ENCODE measurements around the gene NOM1. TPM values are rescaled to one million over a fixed set of nuclear protein-coding genes. Genes with fewer than 3 reads are reported as not detected.
"Not testable (repeated sequence)": the region's sequence is repeated elsewhere in the genome, so short reads cannot be mapped to it uniquely, and the experiment has no call there.

Gene NOM1
- total RNA-seq, 1 donor from 2014 or later: 28.2 TPM

DNA sequence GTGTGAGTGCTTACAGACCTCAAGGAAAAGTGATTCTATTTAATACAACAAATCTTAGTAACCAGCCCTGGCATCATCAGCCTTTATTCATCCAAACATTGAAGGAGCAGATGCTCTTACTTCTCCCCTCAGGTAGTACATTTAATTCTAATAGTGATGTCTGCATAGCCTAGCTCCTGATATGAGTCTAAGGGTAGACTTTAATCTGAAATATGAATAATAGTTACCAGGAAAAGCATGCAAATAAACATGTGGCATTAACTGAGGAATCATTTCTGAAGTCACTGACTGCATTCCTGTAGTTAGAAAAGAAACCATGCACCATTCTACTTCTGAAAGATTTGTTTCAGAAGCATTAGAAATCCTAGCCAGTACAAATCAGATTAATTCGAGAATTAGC lies 30.9 kb upstream of the NOM1 start:
- TF ChIP-seq, protein P1, sequence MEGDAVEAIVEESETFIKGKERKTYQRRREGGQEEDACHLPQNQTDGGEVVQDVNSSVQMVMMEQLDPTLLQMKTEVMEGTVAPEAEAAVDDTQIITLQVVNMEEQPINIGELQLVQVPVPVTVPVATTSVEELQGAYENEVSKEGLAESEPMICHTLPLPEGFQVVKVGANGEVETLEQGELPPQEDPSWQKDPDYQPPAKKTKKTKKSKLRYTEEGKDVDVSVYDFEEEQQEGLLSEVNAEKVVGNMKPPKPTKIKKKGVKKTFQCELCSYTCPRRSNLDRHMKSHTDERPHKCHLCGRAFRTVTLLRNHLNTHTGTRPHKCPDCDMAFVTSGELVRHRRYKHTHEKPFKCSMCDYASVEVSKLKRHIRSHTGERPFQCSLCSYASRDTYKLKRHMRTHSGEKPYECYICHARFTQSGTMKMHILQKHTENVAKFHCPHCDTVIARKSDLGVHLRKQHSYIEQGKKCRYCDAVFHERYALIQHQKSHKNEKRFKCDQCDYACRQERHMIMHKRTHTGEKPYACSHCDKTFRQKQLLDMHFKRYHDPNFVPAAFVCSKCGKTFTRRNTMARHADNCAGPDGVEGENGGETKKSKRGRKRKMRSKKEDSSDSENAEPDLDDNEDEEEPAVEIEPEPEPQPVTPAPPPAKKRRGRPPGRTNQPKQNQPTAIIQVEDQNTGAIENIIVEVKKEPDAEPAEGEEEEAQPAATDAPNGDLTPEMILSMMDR (conservative IDR thresholded peaks at IDR 0.05): no peak

DNA sequence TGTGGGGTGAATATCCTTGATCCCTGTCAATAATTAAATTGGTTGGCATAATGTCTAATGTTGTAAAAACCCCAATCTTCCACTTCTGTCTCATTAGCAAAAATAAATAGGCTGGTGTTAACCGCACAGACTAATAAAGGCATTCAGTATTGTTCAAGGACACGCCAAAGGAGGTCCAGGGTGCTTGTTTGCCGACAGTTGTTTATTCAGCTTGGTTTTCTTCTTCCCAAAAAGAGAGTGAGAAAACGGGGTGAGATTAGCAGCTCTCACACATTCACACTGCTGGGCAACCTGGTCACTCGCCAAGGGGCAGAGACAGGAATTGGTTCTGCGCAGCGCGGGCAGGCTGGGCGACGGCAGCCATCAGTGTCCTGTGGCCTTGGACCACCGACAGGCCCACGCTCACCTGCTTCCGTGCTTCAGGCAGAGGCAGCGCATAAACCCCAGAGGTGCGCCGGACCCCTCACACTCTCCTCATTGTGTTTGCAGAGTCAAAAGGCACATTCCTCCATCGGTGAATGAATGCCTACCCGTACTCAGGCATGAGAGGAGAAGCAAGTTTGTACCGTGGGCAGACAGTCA lies 30.3 kb upstream of the NOM1 start:
- Mint-ChIP-seq H3K4me3 (no peak overlapping the region), H3K27me3 (ENCODE audit: low read depth) (peaks cover 4% of the 10 kb centered on the region), H3K27ac (ENCODE audit: unreplicated experiment) (no peak overlapping the region), H3K36me3 (ENCODE audit: low read depth) (no peaks in the 10 kb centered on the region), H3K4me1 (no peaks in the 10 kb centered on the region), H3K9me3 (no peaks in the 10 kb centered on the region)
- TF ChIP-seq, protein P1 (conservative IDR thresholded peaks at IDR 0.05): no peak
- no peak for DNase-seq (ENCODE audit: low read depth, low spot score)

More for the DNA sequence above, 30.9 kb upstream of the NOM1 start:
- Mint-ChIP-seq H3K4me3 (no peak overlapping the region), H3K4me1 (no peaks in the 10 kb centered on the region), H3K27me3 (ENCODE audit: low read depth) (peaks cover 7% of the 10 kb centered on the region), H3K27ac (ENCODE audit: unreplicated experiment) (no peak overlapping the region), H3K9me3 (no peaks in the 10 kb centered on the region), H3K36me3 (ENCODE audit: low read depth) (no peaks in the 10 kb centered on the region)
- DNase-seq (ENCODE audit: low read depth, low spot score): no peak

- DNase-seq (ENCODE audit: low read depth, low spot score): no peak
- TF ChIP-seq, protein P1 (conservative IDR thresholded peaks at IDR 0.05): no peak
- no peaks in the 10 kb centered on the region for H3K9me3 Mint-ChIP-seq
- no peak overlapping the region for H3K4me3 Mint-ChIP-seq
- H3K27me3 Mint-ChIP-seq (ENCODE audit: low read depth): peaks cover 8% of the 10 kb centered on the region
- H3K36me3 Mint-ChIP-seq (ENCODE audit: low read depth): no peaks in the 10 kb centered on the region
- no peak overlapping the region for H3K27ac Mint-ChIP-seq (ENCODE audit: unreplicated experiment)
- H3K4me1 Mint-ChIP-seq: no peaks in the 10 kb centered on the region
Measured at GRCh38 chr7:156920076-156920475, 29.4 kb upstream of the NOM1 start.

DNA sequence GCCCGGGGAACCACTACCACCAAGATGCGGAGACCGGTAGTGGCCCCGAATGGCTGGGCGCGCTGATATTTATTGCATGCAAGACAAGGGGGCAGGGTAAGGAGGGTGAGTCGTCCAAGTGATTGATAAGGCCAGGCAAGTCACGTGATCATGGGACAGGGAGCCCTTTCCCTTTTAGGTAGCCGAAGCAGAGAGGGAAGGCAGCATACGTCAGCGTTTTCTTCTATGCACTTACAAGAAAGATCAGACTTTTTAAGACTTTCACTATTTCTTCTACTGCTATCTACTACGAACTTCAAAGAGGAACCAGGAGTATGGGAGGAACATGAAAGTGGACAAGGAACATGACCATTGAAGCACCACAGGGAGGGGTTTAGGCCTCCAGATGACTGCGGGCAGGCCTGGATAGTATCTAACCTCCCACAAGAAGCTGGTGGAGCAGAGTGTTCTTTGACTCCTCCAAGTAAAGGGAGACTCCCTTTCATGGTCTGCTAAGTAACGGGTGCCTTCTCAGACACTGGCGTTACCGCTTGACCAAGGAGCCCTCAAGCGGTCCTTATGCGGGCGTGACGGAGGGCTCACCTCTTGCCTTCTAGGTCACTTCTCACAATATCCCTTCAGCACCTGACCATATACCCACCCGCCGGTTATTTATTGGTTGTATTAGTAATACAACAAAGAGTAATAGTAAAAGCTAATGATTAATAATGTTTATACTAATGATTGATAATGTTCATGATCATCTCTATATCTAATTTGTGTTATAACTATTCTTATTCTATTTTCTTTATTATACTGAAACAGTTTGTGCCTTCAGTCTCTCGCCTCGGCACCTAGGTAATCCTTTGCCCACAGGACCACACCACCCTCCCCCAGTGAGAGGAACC lies 28.8 kb upstream of the NOM1 start:
- not testable (repeated sequence) for H3K4me1 Mint-ChIP-seq; H3K36me3 Mint-ChIP-seq (ENCODE audit: low read depth); H3K9me3 Mint-ChIP-seq; H3K4me3 Mint-ChIP-seq; H3K27ac Mint-ChIP-seq (ENCODE audit: unreplicated experiment); H3K27me3 Mint-ChIP-seq (ENCODE audit: low read depth); DNase-seq (ENCODE audit: low read depth, low spot score)

DNA sequence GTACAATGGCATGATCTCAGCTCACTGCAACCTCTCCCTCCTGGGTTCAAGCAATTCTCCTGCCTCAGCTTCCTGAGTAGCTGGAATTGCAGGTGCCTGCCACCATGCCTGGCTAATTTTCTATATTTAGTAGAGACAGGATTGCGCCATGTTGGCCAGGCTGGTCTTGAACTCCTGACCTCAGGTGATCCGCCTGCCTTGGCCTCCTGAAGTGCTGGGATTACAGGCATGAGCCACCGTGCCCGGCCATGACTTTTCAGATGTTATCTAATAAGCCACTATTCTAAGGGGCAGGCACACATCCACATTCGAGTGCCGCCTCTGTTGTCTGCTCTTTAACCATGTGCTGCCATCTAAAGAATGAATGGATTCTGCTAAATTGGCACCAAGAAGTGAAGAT lies 27.2 kb upstream of the NOM1 start:
- not testable (repeated sequence) for H3K9me3 Mint-ChIP-seq; H3K27ac Mint-ChIP-seq (ENCODE audit: unreplicated experiment); H3K27me3 Mint-ChIP-seq (ENCODE audit: low read depth); H3K4me3 Mint-ChIP-seq; DNase-seq (ENCODE audit: low read depth, low spot score); H3K4me1 Mint-ChIP-seq; H3K36me3 Mint-ChIP-seq (ENCODE audit: low read depth)

DNA sequence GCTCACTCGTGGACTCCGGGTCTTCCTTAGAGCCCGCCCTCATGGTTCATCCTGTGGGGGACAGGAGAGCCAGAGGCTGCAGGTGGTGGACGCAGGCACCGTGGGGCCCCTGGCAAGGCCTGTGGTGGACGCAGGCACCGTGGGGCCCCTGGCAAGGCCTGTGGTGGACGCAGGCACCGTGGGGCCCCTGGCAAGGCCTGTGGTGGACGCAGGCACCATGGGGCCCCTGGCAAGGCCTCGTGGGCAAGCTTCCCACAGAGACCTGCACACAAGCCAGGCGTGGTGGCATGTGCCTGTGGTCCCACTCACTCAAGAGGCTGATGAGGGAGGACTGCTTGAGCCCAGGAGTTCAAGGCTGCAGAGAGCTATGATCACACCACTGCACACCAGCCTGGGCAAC lies 23.7 kb upstream of the NOM1 start:
- DNase-seq (ENCODE audit: low read depth, low spot score); H3K27ac Mint-ChIP-seq (ENCODE audit: unreplicated experiment); H3K36me3 Mint-ChIP-seq (ENCODE audit: low read depth); H3K4me1 Mint-ChIP-seq; H3K9me3 Mint-ChIP-seq; H3K4me3 Mint-ChIP-seq: not testable (repeated sequence)
- H3K27me3 Mint-ChIP-seq (ENCODE audit: low read depth): peaks cover 17% of the 10 kb centered on the region
